GM12875 (cell line): ENCODE measurements around the gene GORASP1.

ENCODE experiments used
- H3K4me3 ChIP-seq: one replicate; pipeline ENCODE4 v1.5.1; 2011; ENCODE audit warnings: low read depth, low read length, control low read depth
- CTCF ChIP-seq: IDR thresholded peaks from 2 replicates; pipeline ENCODE4 v1.5.1; 2011; ENCODE audit warnings: low read depth, mild to moderate bottlenecking, control low read depth, inconsistent platforms, low read length, moderate library complexity, borderline replicate concordance; ENCODE audit not compliant: insufficient read depth

The GORASP1 gene

GRCh38 chr3:39134305-39134704 lies 26.9 kb upstream of the GORASP1 start:
- H3K4me3 ChIP-seq: no peak overlapping the region
- no peak for TF ChIP-seq CTCF

GRCh38 chr3:39133822-39134221 lies 26.4 kb upstream of the GORASP1 start:
- TF ChIP-seq CTCF: no peak
- H3K4me3 ChIP-seq: no peak overlapping the region

GRCh38 chr3:39133093-39133490 lies 25.7 kb upstream of the GORASP1 start:
- no peak for TF ChIP-seq CTCF
- no peak overlapping the region for H3K4me3 ChIP-seq

GRCh38 chr3:39132096-39133092 lies 25.0 kb upstream of the GORASP1 start:
- no peak for TF ChIP-seq CTCF
- no peak overlapping the region for H3K4me3 ChIP-seq

GRCh38 chr3:39130693-39131265 lies 23.4 kb upstream of the GORASP1 start:
- no peak overlapping the region for H3K4me3 ChIP-seq
- no peak for TF ChIP-seq CTCF

- no peak overlapping the region for H3K4me3 ChIP-seq
- no peak for TF ChIP-seq CTCF
These were observed 22.6 kb upstream of the GORASP1 start for GRCh38 chr3:39130026-39130425.
